HCT116 (cell line): ENCODE data around the gene THYN1.

ENCODE experiments used
- CEBPB ChIP-seq: IDR thresholded peaks from 2 replicates; pipeline ENCODE4 v1.6.1; 2012; ENCODE audit warnings: low read depth
- EZH2 ChIP-seq: fragments of 200-600 bp; sonication (generic); IDR thresholded peaks from 2 replicates; pipeline ENCODE4 v1.6.1; 2017; ENCODE audit warnings: antibody characterized with exemption, mixed run types
- JUND ChIP-seq: IDR thresholded peaks from 2 replicates; pipeline ENCODE4 v1.6.1; 2012
- POLR2A ChIP-seq: IDR thresholded peaks from 2 replicates; pipeline ENCODE4 v1.7.0; 2011; ENCODE audit warnings: borderline replicate concordance; ENCODE audit not compliant: insufficient read depth, insufficient read length; ENCODE audit errors: extremely low read depth
- POLR2AphosphoS5 ChIP-seq: IDR thresholded peaks from 2 replicates; pipeline ENCODE4 v1.6.1; 2011; ENCODE audit warnings: mild to moderate bottlenecking, low read depth, low read length, moderate library complexity
- SIN3A ChIP-seq: IDR thresholded peaks from 2 replicates; pipeline ENCODE4 v1.6.1; 2012; ENCODE audit warnings: low read depth
- SP1 ChIP-seq: IDR thresholded peaks from 2 replicates; pipeline ENCODE4 v1.6.1; 2012; ENCODE audit warnings: low read depth
- ZFX ChIP-seq: fragments of 450-650 bp; IDR thresholded peaks from 2 replicates; pipeline ENCODE4 v1.6.1; 2017
- ZNF274 ChIP-seq: fragments of 200-500 bp; sonication (Bioruptor generic); IDR thresholded peaks from 2 replicates; pipeline ENCODE4 v1.6.1; 2014; ENCODE audit warnings: mild to moderate bottlenecking, low read depth, low read length, inconsistent platforms
- TF ChIP-seq, protein P1 (sequence below), 3 experiments: fragments of 200-600 bp in 1 of 3; sonication (generic) in 1 of 3; IDR thresholded peaks in 2 of 3; conservative IDR thresholded peaks in 1 of 3; 2 replicates each; pipeline ENCODE4 v1.5.1; 2012 to 2017; ENCODE audit warnings: low read depth in 2 of 3, low read length in 2 of 3, antibody characterized with exemption in 1 of 3, borderline replicate concordance in 1 of 3, control low read depth in 1 of 3, mild to moderate bottlenecking in 1 of 3, mixed read lengths in 1 of 3, mixed run types in 1 of 3, moderate library complexity in 1 of 3; ENCODE audit not compliant: insufficient read depth in 1 of 3
- TF ChIP-seq, protein P2 (sequence below): IDR thresholded peaks from 2 replicates; pipeline ENCODE4 v1.6.1; 2012
- TF ChIP-seq, protein P3 (sequence below): IDR thresholded peaks from 2 replicates; pipeline ENCODE4 v1.6.1; 2012
- TF ChIP-seq, protein P4 (sequence below): IDR thresholded peaks from 2 replicates; pipeline ENCODE4 v1.6.1; 2011; ENCODE audit warnings: mild to moderate bottlenecking, low read length, moderate library complexity; ENCODE audit not compliant: insufficient replicate concordance; ENCODE audit errors: extremely low read depth

DNA sequence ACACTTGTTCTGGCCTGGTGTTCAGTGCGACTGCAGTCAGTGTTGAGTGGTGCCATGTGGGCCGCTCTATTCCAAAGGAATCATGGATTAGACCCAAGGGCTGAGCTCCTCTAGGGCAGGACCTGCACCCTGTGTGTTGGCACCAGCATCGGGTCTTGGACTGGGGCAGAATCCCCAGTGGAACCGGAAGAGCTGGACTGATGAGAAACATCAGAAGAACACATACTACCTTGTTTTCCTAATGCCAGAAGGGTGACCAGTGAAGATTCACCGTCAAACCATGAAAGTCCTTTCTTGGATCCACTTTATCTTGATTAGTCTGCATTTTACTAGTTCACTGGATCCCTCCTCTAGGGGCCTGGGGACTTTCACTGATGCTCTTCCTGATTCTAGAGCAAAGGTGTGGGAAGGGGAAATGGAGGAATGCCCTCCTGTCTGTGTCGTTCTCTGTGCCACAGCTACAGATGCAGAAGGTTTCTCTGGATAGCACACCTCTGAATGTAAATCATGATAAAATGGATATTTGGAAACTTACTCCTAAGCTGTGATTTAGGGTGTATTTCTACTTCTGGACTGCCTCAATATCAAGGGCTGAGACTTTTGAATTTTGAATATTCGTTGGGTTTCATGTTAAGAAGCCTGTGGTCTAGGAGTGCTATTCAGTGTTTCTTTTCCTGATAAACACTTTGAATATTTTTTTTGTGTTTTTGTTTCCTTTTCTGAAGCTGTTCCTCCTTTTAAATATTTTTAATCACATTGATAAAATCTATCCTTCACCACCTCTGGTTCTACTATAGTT lies 12.0 kb upstream of the THYN1 start:
- TF ChIP-seq EZH2, result no peak
- no peak for TF ChIP-seq POLR2A
- TF ChIP-seq, protein P1, sequence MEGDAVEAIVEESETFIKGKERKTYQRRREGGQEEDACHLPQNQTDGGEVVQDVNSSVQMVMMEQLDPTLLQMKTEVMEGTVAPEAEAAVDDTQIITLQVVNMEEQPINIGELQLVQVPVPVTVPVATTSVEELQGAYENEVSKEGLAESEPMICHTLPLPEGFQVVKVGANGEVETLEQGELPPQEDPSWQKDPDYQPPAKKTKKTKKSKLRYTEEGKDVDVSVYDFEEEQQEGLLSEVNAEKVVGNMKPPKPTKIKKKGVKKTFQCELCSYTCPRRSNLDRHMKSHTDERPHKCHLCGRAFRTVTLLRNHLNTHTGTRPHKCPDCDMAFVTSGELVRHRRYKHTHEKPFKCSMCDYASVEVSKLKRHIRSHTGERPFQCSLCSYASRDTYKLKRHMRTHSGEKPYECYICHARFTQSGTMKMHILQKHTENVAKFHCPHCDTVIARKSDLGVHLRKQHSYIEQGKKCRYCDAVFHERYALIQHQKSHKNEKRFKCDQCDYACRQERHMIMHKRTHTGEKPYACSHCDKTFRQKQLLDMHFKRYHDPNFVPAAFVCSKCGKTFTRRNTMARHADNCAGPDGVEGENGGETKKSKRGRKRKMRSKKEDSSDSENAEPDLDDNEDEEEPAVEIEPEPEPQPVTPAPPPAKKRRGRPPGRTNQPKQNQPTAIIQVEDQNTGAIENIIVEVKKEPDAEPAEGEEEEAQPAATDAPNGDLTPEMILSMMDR (IDR thresholded peaks at IDR 0.05 in 2 of 3, conservative IDR thresholded peaks at IDR 0.05 in 1 of 3; ENCODE audit: borderline replicate concordance in 1 of 3, insufficient read depth in 1 of 3, low read depth in 2 of 3, low read length in 2 of 3), result no peak
- TF ChIP-seq, protein P2, sequence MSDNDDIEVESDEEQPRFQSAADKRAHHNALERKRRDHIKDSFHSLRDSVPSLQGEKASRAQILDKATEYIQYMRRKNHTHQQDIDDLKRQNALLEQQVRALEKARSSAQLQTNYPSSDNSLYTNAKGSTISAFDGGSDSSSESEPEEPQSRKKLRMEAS, result no peak
- no peak for TF ChIP-seq POLR2AphosphoS5
- TF ChIP-seq ZNF274, result no peak
- TF ChIP-seq JUND, result no peak
- no peak for TF ChIP-seq SIN3A
- TF ChIP-seq, protein P3, sequence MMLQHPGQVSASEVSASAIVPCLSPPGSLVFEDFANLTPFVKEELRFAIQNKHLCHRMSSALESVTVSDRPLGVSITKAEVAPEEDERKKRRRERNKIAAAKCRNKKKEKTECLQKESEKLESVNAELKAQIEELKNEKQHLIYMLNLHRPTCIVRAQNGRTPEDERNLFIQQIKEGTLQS, result no peak
- TF ChIP-seq, protein P4, sequence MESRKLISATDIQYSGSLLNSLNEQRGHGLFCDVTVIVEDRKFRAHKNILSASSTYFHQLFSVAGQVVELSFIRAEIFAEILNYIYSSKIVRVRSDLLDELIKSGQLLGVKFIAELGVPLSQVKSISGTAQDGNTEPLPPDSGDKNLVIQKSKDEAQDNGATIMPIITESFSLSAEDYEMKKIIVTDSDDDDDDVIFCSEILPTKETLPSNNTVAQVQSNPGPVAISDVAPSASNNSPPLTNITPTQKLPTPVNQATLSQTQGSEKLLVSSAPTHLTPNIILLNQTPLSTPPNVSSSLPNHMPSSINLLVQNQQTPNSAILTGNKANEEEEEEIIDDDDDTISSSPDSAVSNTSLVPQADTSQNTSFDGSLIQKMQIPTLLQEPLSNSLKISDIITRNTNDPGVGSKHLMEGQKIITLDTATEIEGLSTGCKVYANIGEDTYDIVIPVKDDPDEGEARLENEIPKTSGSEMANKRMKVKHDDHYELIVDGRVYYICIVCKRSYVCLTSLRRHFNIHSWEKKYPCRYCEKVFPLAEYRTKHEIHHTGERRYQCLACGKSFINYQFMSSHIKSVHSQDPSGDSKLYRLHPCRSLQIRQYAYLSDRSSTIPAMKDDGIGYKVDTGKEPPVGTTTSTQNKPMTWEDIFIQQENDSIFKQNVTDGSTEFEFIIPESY, result no peak
- TF ChIP-seq CEBPB, result no peak
- no peak for TF ChIP-seq ZFX
- TF ChIP-seq SP1, result no peak
